Measurements from ENCODE around the gene STOX1. TPM values are rescaled to one million over a fixed set of nuclear protein-coding genes. Genes with fewer than 3 reads are reported as not detected.
A peak's percentile ranks its signal among the peaks of the same experiment; 100 is the strongest.
"Not testable (repeated sequence)": the region's sequence is repeated elsewhere in the genome, so short reads cannot be mapped to it uniquely, and the experiment has no call there.

The STOX1 gene
- total RNA-seq, 1 donor from 2014 or later, result 0.20 TPM

DNA sequence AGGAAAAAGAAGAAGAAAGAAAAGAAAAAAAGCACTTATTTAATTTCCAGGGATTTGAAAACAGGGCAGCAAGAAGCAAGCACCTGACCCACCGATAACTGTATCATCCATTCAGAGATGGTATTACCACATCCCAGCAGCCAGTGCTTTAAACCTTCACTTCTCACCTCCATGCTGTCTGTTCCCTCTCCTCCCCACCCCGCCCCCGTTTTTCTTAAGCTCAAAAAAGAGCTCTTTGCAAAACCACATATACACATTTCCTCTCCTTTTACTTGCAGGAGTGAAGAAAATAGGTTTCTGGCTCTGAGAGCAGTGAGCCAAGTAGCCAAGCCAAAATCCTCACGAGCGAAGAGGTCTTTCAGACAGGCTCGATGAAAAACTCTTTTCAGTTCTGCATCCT is 2.2 kb downstream of the STOX1 start:
- DNase-seq (ENCODE audit: low read depth in 2 of 2), result no peak

GRCh38 chr10:68829952-68830351 is 2.6 kb downstream of the STOX1 start:
- DNase-seq (ENCODE audit: low read depth in 2 of 2), result no peak

DNA sequence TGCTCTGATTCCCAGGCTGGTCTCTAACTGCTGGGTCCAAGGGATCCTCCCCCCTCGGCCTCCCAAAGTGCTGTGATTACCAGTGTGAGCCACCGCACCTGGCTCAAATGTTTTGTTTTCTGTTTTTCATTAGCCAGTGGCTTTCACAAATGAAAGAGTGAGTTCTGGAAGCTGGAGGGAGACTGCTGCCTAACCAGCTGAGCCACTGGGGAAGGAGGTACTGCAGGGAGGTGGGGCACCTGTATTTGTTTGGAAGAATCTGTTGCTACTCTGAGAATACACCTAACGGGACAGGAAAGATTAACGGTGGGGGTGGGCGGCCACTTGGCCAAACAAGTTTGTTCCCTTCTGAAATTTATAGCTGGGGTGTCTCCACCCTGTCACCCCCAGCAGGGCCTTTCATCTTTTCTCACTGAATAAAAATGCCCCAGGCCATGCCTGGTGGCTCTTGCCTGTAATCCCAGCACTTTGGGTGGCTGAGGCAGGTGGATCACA is 4.7 kb downstream of the STOX1 start:
- no peak for DNase-seq (ENCODE audit: low read depth in 2 of 2)

- no peak for DNase-seq (ENCODE audit: low read depth in 2 of 2)
These were observed 5.3 kb downstream of the STOX1 start for GRCh38 chr10:68832601-68833000.

DNA sequence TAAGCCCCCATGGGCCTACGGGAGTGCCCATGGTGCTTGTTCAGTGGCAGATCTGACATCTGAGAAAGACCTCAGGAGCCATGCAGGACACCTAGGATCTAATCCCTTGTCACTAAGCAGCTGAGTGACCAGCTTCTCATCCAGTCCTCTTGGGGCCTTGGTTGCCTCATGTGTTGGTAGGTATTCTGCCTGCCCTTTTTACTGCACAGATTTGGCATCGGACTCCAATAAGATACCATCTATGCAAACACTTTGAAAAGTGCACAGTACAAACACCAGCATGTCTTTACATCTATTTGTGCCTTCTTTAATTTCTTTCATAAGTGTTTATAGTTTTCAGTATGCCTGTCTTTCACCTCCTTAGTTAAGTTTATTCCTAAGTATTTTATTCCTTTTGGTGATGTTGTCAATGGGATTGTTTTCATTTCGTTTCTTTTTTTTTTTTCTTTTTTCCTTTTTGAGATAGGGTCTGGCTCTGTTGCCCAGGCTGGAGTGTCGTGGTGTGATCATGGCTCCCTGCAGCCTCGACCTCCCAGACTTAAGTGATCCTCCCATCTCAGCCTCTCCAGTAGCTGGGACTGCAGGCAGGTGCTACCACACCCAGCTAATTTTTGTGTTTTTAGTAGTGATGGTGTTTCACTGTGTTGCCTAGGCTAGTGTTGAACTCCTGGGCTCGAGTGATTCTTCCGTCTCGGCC is 10.4 kb downstream of the STOX1 start:
- DNase-seq (ENCODE audit: low read depth in 2 of 2), result no peak

- not testable (repeated sequence) for DNase-seq (ENCODE audit: low read depth in 2 of 2)
These were observed 13.3 kb downstream of the STOX1 start for GRCh38 chr10:68840650-68841049.

- DNase-seq (ENCODE audit: low read depth in 2 of 2), result no peak
These were observed 20.9 kb downstream of the STOX1 start for GRCh38 chr10:68848281-68848680.

DNA sequence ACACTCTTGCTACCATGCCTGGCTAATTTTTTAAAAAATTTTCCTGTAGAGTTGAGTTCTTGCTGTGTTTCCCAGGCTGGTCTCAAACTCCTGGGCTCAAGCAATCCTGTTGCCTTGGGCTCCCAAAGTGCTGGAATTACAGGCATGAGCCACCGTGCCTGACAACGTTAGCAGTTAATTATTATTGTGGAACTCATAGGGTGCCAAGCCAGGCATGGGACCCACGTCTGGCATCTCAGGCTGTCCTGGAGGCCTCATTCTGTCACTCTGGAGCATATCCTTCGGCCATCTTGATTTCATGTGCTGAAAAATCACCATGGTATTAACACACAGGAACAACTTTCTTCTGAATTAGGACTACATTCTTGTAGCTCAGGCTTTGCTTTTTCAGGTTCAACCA is 21.5 kb downstream of the STOX1 start:
- no peak for DNase-seq (ENCODE audit: low read depth in 2 of 2)

DNA sequence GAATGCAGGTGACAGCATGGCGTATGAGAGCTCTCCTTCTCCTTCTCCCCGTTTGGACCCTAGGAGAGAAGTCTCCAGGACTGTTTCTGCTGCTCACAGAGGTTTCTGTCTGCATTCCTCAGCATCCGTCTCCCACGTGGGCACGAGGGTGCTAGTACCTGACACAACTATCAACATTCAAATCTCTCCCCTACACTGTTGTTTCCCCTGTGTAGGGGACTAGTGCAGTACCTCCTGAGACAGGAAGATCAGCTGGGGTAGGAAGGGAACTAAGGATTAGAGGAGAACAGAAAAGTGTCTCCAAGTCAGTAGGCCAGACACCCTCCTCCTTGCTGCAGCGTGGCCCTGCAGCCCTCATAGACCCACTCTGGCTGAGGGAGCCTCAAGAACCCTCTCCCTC is 29.0 kb downstream of the STOX1 start:
- DNase-seq (ENCODE audit: low read depth in 2 of 2), result no peak

DNA sequence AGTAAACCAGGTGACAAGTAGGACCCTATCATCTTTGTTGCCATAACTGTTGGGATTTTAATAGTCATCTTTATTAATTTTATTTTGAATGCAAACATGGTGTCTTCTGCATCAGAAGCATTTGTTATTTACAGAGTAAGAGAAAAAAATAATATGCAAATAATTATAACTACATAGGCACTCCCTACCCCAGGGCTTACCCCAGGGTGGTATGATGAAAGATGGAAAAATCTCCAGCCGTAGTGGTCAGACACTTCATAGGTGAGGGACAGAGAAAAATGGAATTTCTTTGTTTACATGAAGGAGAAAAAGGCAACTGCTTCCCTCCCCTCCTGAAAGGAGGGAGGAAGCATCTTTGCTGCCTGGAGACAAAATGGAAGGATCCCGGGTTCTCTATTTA is 29.7 kb downstream of the STOX1 start:
- no peak for DNase-seq (ENCODE audit: low read depth in 2 of 2)

- peak in 1 of 2 donors; percentile 10 for DNase-seq (ENCODE audit: low read depth in 2 of 2)
These were observed 33.9 kb downstream of the STOX1 start for GRCh38 chr10:68861253-68861652.

DNA sequence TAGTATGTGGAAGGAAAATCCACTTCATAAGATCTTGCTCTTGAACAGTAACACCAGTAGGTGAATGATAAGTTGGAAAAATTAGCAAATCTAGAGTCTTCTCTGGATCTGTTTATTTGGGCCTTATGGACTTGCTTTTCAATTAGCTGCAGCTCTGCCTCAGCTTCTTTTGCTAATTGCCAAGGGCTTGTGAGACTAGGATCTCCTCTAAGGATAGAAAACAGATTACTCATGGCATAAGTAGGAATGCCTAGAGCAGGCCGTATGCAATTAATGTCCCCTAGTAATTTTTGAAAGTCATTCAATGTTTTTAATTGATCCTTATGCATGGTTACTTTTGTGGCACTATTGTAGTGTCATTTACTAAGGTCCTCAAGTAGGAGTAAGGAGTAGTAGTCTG is 37.3 kb downstream of the STOX1 start:
- DNase-seq (ENCODE audit: low read depth in 2 of 2), result no peak

- DNase-seq (ENCODE audit: low read depth in 2 of 2), result not testable (repeated sequence)
These were observed 40.8 kb downstream of the STOX1 start for GRCh38 chr10:68868173-68868572.

DNA sequence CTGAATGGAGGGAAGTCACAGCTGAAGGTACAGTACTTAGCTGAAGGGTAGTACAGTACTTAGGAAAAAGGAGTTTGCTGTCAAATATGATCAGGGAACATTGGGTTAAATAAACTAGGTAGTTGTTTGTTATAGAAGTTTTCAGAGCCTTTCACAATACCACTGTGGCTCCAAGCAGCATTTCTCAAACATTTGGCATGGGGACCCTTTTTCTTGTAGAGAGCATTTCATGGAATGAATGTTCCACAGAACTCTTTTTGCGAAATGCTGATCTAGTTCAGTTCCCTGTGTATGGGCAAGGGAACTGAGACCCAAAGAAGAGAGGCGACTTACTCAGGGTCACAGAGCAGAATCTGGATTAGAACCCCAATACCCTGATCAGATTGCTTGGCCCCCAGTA is 42.3 kb downstream of the STOX1 start:
- DNase-seq (ENCODE audit: low read depth in 2 of 2), result no peak

DNA sequence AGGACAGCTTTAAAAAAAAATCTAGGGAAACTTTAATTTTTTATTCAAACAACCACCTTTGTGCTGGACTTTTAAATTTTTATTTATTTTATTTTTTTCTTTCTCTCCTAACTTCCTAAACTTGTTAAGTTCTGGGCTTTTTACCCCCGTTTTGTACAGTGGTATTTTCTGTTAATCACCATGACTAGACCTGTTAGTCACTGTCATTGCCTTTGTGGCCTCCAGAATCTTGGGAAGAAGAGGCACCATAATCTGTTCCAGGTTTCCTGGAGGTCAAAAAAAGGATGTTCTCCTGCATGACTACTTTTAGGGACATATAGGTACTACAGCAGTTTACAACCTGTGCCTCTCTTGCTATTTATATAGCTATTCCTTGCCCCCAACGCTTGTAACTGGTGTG is 42.7 kb downstream of the STOX1 start:
- no peak for DNase-seq (ENCODE audit: low read depth in 2 of 2)

DNA sequence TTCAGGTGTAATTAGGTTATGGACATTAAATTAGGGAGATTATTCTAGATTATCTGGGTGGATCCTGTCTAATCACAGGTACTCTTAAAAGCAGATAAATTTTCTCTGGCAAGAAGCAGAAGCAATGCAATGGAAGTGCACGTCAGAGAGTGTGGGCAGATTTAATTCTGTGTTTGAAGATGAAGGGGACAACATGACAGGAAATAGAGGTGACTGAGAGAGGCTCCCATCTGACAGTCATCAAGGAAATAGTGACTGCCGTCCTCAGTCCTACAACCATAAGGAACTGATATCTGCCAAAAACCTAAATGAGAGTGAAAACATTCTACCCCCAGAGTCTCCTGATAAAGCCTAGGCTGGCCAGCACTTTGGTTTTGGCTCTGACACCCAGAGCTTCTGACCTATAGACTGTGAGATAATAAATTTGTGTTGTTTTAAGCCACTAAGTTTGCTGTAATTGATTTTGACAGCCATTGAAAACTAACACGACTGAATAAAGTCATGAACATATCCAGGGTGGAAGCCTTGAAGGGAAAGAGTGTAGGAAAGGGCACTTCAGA is 43.3 kb downstream of the STOX1 start:
- DNase-seq (ENCODE audit: low read depth in 2 of 2), result no peak

GRCh38 chr10:68871105-68871711 is 43.9 kb downstream of the STOX1 start:
- DNase-seq (ENCODE audit: low read depth in 2 of 2), result peak in 1 of 2 donors; percentile 9

DNA sequence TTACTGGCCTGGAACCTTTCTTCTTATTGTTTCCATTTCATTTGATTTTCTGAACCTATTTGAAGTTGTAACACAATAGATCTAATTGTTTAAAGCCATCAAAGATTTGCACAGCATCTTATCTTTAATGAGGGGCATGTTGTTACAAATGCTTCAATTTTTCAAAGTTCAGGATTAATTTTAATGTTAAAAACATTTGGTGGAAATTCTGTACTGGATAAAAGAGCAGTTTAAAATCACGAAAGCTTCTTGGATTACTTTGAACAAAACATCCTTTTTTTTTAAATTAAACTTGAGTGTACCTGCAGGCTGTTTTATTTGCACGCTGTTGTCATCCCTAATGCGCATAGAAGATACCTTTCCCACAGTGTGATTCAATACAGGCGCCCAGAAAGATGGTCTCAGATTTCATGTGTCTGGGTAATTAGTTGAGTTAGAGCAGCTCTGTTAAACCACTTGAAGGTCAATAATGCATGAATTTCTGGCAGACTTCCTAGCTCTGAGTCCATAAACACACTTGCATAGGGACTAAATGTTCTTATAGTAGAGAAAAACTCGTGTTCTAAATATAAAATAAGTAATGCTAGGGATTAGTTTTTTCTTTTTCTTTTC is 44.5 kb downstream of the STOX1 start:
- no peak for DNase-seq (ENCODE audit: low read depth in 2 of 2)

DNA sequence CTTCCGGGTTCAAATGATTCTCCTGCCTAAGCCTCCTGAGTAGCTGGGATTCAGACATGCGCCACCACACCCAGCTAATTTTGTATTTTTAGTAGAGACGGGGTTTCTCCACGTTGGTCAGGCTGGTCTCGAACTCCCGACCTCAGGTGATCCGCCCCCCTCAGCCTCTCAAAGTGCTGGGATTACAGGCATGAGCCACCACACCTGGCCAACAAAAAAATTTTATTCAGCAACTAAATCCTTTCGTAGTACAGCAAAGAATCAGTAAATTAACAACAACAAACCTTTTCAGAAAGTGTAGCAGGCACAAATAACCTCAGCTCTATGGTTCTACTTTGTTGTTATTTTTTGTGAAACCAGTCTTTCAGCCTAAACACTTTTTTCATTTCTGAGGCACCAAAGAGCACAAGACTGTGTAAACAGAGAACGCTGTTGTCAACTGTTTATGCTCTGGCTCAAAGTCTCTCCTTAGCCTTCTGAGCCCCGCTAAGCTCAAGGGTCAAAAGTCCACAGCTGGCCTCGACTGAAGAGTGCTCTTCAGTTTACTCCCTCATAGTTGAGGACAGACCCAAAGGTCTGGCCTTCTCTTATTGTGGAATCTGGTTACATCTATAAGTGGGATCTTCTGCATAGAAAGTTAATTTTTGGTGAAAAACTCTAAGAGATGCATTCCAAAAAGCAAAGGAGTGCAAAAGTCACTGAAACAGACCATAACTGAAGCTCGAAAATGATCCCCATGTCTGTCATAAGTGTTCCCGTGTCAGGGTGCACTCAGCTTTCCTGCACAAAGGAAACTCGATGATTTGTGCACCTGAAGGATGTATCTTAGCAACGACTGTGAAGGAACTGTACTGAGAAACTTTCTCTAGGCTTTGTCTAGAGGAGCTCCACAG is 49.2 kb downstream of the STOX1 start:
- DNase-seq (ENCODE audit: low read depth in 2 of 2), result no peak

- DNase-seq (ENCODE audit: low read depth in 2 of 2), result no peak
These were observed 50.3 kb downstream of the STOX1 start for GRCh38 chr10:68877482-68878110.

DNA sequence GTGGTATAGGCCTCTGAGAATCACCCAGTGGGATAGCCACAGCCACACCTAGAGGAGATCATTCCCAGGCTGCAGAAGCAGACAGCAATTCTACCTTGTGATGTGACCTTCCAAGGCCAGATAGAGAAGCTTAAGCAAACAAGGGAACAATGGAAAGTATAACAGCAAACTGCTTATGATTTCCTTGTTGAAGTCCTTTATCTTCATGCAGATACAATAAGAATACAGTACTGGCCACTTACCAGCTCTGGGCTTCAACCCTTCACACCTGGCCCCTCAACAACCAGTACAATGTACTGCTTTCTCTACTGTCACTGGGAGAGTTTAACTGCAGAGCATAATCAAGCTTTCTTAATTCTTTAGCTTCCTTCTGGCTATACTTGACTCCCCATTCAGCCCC is 51.2 kb downstream of the STOX1 start:
- no peak for DNase-seq (ENCODE audit: low read depth in 2 of 2)
